Measurements from ENCODE around the gene FHL3.
A peak's percentile ranks its signal among the peaks of the same experiment; 100 is the strongest.

Gene FHL3

GRCh38 chr1:38005195-38006007 is at the start of gene FHL3:
FHL3 (minus strand) TSS chr1:38005514; CDS start chr1:37999412, 6,102 bp downstream.
- DNase-seq = peak; percentile 14

GRCh38 chr1:38053416-38054091 is 48.2 kb upstream of the FHL3 start:
- DNase-seq = no peak

GRCh38 chr1:38052750-38053415 is 47.6 kb upstream of the FHL3 start:
- no peak for DNase-seq

- DNase-seq = no peak
Measured at GRCh38 chr1:38051079-38051543, 45.8 kb upstream of the FHL3 start.

GRCh38 chr1:38050397-38051078 is 45.2 kb upstream of the FHL3 start:
- no peak for DNase-seq

GRCh38 chr1:38047603-38048141 is 42.4 kb upstream of the FHL3 start:
- no peak for DNase-seq

GRCh38 chr1:38046884-38047602 is 41.7 kb upstream of the FHL3 start:
- DNase-seq = peak; percentile 70

GRCh38 chr1:38046333-38046883 is 41.1 kb upstream of the FHL3 start, which contains the start of gene POU3F1:
POU3F1 (minus strand) TSS chr1:38046793; CDS start chr1:38046743, 50 bp downstream.
- no peak for DNase-seq

- DNase-seq = no peak
Measured at GRCh38 chr1:38045401-38046332, 40.4 kb upstream of the FHL3 start.

- no peak for DNase-seq
Measured at GRCh38 chr1:38044221-38045215, 39.2 kb upstream of the FHL3 start.

GRCh38 chr1:38043036-38043747 is 37.9 kb upstream of the FHL3 start:
- DNase-seq = no peak

- no peak for DNase-seq
Measured at GRCh38 chr1:38041936-38042834, 36.9 kb upstream of the FHL3 start.

GRCh38 chr1:38039331-38040088 is 34.2 kb upstream of the FHL3 start:
- DNase-seq = no peak

- peak; percentile 14 for DNase-seq
Measured at GRCh38 chr1:38038861-38039260, 33.5 kb upstream of the FHL3 start.

GRCh38 chr1:38037221-38037939 is 32.1 kb upstream of the FHL3 start:
- no peak for DNase-seq

GRCh38 chr1:38034871-38035270 is 29.6 kb upstream of the FHL3 start:
- no peak for DNase-seq
